Esophagus muscularis mucosa (tissue), 3 donors: ENCODE measurements around the gene TRIM62.

ENCODE experiments used
- CTCF ChIP-seq, 3 experiments: fragments of 200-600 bp in 2 of 3; fragments of 450-650 bp in 1 of 3; sonication (generic) in 2 of 3; IDR thresholded peaks; one replicate each; pipeline ENCODE4 v1.5.1; 2017 to 2019; ENCODE audit warnings: antibody characterized with exemption in 3 of 3, mild to moderate bottlenecking in 2 of 3, moderate library complexity in 1 of 3
- POLR2A ChIP-seq: fragments of 450-650 bp; IDR thresholded peaks from one replicate; pipeline ENCODE4 v1.6.1; 2017; ENCODE audit warnings: antibody characterized with exemption, moderate library complexity, mild to moderate bottlenecking, low read depth

- TF ChIP-seq POLR2A: no peak
- no peak for TF ChIP-seq CTCF (IDR thresholded peaks at IDR 0.05)
Measured at GRCh38 chr1:33178836-33179439, 2.9 kb downstream of the TRIM62 start.
